GM10847 (cell line): ENCODE measurements around the gene SPTBN4.

Experiments
- POLR2A ChIP-seq: IDR thresholded peaks from 2 replicates; pipeline ENCODE4 v1.6.1; 2011; ENCODE audit not compliant: insufficient read length; ENCODE audit errors: extremely low read depth

SPTBN4 gene

GRCh38 chr19:40607311-40608239, 140.8 kb downstream of the SPTBN4 start:
- no peak for TF ChIP-seq POLR2A

GRCh38 chr19:40608240-40608621, 141.4 kb downstream of the SPTBN4 start:
- TF ChIP-seq POLR2A, result no peak

GRCh38 chr19:40608957-40609356, 142.2 kb downstream of the SPTBN4 start:
- TF ChIP-seq POLR2A, result no peak

GRCh38 chr19:40609561-40610395, 143.0 kb downstream of the SPTBN4 start:
- peak; percentile 34 for TF ChIP-seq POLR2A

- TF ChIP-seq POLR2A, result no peak
Observed at GRCh38 chr19:40610396-40611064, 143.7 kb downstream of the SPTBN4 start.

GRCh38 chr19:40611096-40611495, 144.3 kb downstream of the SPTBN4 start:
- TF ChIP-seq POLR2A, result no peak

- TF ChIP-seq POLR2A, result no peak
Observed at GRCh38 chr19:40611900-40612698, 145.3 kb downstream of the SPTBN4 start.

GRCh38 chr19:40612831-40613689, 146.3 kb downstream of the SPTBN4 start:
- no peak for TF ChIP-seq POLR2A

- no peak for TF ChIP-seq POLR2A
Observed at GRCh38 chr19:40613690-40614621, 147.2 kb downstream of the SPTBN4 start.

- TF ChIP-seq POLR2A, result no peak
Observed at GRCh38 chr19:40614622-40615411, 148.0 kb downstream of the SPTBN4 start.

- TF ChIP-seq POLR2A, result no peak
Observed at GRCh38 chr19:40616178-40616577, 149.4 kb downstream of the SPTBN4 start.

- TF ChIP-seq POLR2A, result no peak
Observed at GRCh38 chr19:40616941-40617340, 150.1 kb downstream of the SPTBN4 start.

- TF ChIP-seq POLR2A, result no peak
Observed at GRCh38 chr19:40617961-40618360, 151.2 kb downstream of the SPTBN4 start.
